Chondrocyte (in vitro differentiated cells): ENCODE results near the gene SLC49A4. TPM values are rescaled to one million over a fixed set of nuclear protein-coding genes. Genes with fewer than 3 reads are reported as not detected.

ENCODE experiments used
- DNase-seq: peaks from one replicate; pipeline ENCODE4 v3.0.0; 2021; ENCODE audit warnings: mixed read lengths, low spot score
- H3K27ac Mint-ChIP-seq: one replicate; pipeline ENCODE4 v1.8.0; 2021; ENCODE audit warnings: mild to moderate bottlenecking, moderate library complexity, mixed read lengths; ENCODE audit not compliant: unreplicated experiment
- H3K27me3 Mint-ChIP-seq: 2 replicates; pipeline ENCODE4 v1.8.0; 2021; ENCODE audit warnings: low read depth, mixed read lengths
- H3K36me3 Mint-ChIP-seq: 2 replicates; pipeline ENCODE4 v1.8.0; 2021; ENCODE audit warnings: low read depth, mixed read lengths
- H3K4me1 Mint-ChIP-seq: 2 replicates; pipeline ENCODE4 v1.8.0; 2021; ENCODE audit warnings: low read depth, mild to moderate bottlenecking, mixed read lengths
- H3K4me3 Mint-ChIP-seq: one replicate; pipeline ENCODE4 v1.8.0; 2021; ENCODE audit warnings: mild to moderate bottlenecking, moderate library complexity, mixed read lengths; ENCODE audit not compliant: unreplicated experiment
- H3K9me3 Mint-ChIP-seq: 2 replicates; pipeline ENCODE4 v1.8.0; 2021; ENCODE audit warnings: low read depth, mixed read lengths
- CTCF ChIP-seq: fragments of 200-600 bp; sonication (generic); IDR thresholded peaks from 2 replicates; pipeline ENCODE4 v1.5.0; 2021; ENCODE audit warnings: antibody characterized with exemption, mild to moderate bottlenecking, moderate library complexity
- total RNA-seq: library from RNA; stranded (reverse); gene quantifications from 3 replicates; pipeline ENCODE4 v1.2.1, GENCODE V29; 2021

Gene SLC49A4
- total RNA-seq, 1 donor from 2014 or later, result 15.1 TPM

GRCh38 chr3:122919291-122919610, 124.4 kb downstream of the SLC49A4 start:
- H3K9me3 Mint-ChIP-seq, result no peaks in the 10 kb centered on the region
- no peak overlapping the region for H3K4me3 Mint-ChIP-seq
- no peak for TF ChIP-seq CTCF
- no peak overlapping the region for H3K27ac Mint-ChIP-seq
- peaks cover 20% of the 10 kb centered on the region for H3K27me3 Mint-ChIP-seq
- no peak for DNase-seq
- no peaks in the 10 kb centered on the region for H3K4me1 Mint-ChIP-seq
- H3K36me3 Mint-ChIP-seq, result peaks cover 15% of the 10 kb centered on the region

DNA sequence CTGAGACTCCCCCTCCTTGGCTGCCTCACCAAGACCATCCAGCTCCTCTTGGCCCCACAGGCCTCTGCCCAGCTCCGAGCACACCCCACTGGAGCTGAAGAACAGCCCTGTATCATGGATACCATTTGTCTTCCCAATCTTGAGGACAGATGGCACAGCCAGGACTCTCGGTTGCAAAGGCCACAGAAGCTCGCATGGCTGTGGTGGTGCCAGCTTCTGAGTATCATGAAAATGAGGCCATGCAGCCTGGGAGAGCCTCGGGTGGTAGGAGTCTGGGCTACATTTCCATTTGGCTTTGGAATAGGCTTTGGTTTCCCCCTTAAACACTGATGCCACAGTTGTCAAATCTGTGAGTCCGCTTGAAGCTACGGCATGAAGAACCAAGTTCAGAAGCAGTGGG, 126.1 kb downstream of the SLC49A4 start:
- H3K9me3 Mint-ChIP-seq, result no peaks in the 10 kb centered on the region
- TF ChIP-seq CTCF, result no peak
- peaks cover 14% of the 10 kb centered on the region for H3K36me3 Mint-ChIP-seq
- H3K4me1 Mint-ChIP-seq, result no peaks in the 10 kb centered on the region
- peaks cover 22% of the 10 kb centered on the region for H3K27me3 Mint-ChIP-seq
- H3K4me3 Mint-ChIP-seq, result no peak overlapping the region
- no peak for DNase-seq
- no peak overlapping the region for H3K27ac Mint-ChIP-seq

GRCh38 chr3:122921791-122922651, 127.2 kb downstream of the SLC49A4 start:
- no peak overlapping the region for H3K27ac Mint-ChIP-seq

DNA sequence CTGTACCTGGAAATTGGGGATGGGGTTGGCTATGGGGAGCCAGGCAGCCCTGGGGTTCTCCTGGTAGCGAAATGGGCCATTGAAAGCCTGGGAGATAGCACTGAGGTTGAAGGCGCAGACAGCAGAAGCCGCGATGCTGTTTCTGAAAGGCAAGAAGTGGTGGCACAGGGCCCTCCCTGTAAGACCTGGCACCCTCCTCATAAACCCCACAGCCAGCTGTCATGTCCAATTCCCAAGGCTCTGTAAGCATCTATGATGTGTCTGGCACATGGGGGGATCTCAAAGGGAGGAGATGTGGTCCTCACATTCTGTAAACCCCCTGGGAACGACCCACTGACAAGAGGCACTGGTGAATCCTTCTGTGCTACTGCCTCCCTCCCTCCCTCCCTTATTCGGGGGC, 128.7 kb downstream of the SLC49A4 start:
- Mint-ChIP-seq H3K4me1 (no peaks in the 10 kb centered on the region), H3K27ac (no peak overlapping the region), H3K4me3 (no peak overlapping the region), H3K9me3 (no peaks in the 10 kb centered on the region), H3K27me3 (peaks cover 21% of the 10 kb centered on the region), H3K36me3 (peaks cover 9% of the 10 kb centered on the region)
- DNase-seq, result no peak
- no peak for TF ChIP-seq CTCF

More at GRCh38 chr3:122921791-122922651, 127.2 kb downstream of the SLC49A4 start:
- Mint-ChIP-seq H3K4me3 (no peak overlapping the region), H3K4me1 (no peaks in the 10 kb centered on the region), H3K9me3 (no peaks in the 10 kb centered on the region), H3K36me3 (peaks cover 6% of the 10 kb centered on the region), H3K27me3 (peaks cover 19% of the 10 kb centered on the region)
- peak; percentile 31 for TF ChIP-seq CTCF
- no peak for DNase-seq

GRCh38 chr3:122924056-122924455, 129.2 kb downstream of the SLC49A4 start:
- DNase-seq, result no peak

More at GRCh38 chr3:122924056-122924455, 129.2 kb downstream of the SLC49A4 start:
- H3K27ac Mint-ChIP-seq, result no peak overlapping the region
- H3K36me3 Mint-ChIP-seq, result peaks cover 9% of the 10 kb centered on the region
- no peak for TF ChIP-seq CTCF
- no peaks in the 10 kb centered on the region for H3K9me3 Mint-ChIP-seq
- H3K4me1 Mint-ChIP-seq, result no peaks in the 10 kb centered on the region
- H3K4me3 Mint-ChIP-seq, result no peak overlapping the region
- H3K27me3 Mint-ChIP-seq, result peaks cover 19% of the 10 kb centered on the region
